ENCODE data around the gene CPZ.
"Not testable (repeated sequence)": the region's sequence is repeated elsewhere in the genome, so short reads cannot be mapped to it uniquely, and the experiment has no call there.

CPZ gene

GRCh38 chr4:8646296-8647093 is 53.9 kb downstream of the CPZ start:
- TF ChIP-seq POLR2A (IDR thresholded peaks at IDR 0.05; ENCODE audit: low read length) (no peak), GATA1 (IDR thresholded peaks at IDR 0.05; ENCODE audit: low read depth, low read length) (no peak)
- DNase-seq: no peak

DNA sequence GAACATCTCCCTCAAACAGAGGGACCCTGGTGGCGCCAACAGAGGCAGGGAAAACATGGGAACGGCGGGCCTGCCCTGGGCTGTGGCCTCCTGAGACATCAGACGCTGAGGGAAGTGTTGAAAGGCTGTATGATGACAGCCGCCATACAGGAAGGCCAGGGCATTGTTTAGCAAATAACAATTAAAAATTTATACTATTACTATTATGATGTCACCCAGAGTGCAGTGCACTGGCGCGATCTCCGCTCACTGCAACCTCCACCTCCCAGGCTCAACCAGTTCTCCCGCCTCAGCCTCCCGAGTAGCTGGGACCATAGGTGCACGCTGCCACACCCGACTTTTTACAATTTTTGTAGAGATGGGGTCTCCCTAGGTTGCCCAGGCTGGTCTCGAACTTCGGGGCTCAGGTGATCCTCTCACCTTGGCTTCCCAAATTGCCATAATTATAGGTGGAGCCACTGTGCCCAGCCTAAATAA is 54.6 kb downstream of the CPZ start:
- no peak for TF ChIP-seq POLR2A (IDR thresholded peaks at IDR 0.05; ENCODE audit: low read length)
- TF ChIP-seq GATA1 (IDR thresholded peaks at IDR 0.05; ENCODE audit: low read depth, low read length): no peak
- no peak for DNase-seq

DNA sequence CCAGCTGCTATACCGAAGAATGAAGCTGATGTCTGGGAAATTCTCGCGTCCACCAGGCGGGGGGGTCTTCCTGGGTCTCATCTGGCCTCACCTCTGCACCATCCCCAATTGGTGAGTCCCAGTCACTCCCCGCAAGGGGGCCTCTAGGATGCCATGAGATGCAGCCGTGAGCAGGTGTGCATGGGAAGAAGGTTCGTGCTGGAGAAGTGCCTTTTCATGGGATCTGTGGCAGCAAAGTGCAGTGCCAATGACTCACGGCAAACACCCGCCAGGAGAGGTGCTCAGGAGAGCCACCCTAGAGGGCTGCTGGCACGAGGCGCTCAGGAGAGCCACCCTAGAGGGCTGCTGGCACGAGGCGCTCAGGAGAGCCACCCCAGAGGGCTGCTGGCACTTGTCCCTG is 55.1 kb downstream of the CPZ start:
- no peak for DNase-seq
- TF ChIP-seq POLR2A (IDR thresholded peaks at IDR 0.05; ENCODE audit: low read length) (no peak), GATA1 (IDR thresholded peaks at IDR 0.05; ENCODE audit: low read depth, low read length) (no peak)

GRCh38 chr4:8648296-8648695 is 55.7 kb downstream of the CPZ start:
- DNase-seq: no peak
- TF ChIP-seq POLR2A (IDR thresholded peaks at IDR 0.05; ENCODE audit: low read length): no peak

DNA sequence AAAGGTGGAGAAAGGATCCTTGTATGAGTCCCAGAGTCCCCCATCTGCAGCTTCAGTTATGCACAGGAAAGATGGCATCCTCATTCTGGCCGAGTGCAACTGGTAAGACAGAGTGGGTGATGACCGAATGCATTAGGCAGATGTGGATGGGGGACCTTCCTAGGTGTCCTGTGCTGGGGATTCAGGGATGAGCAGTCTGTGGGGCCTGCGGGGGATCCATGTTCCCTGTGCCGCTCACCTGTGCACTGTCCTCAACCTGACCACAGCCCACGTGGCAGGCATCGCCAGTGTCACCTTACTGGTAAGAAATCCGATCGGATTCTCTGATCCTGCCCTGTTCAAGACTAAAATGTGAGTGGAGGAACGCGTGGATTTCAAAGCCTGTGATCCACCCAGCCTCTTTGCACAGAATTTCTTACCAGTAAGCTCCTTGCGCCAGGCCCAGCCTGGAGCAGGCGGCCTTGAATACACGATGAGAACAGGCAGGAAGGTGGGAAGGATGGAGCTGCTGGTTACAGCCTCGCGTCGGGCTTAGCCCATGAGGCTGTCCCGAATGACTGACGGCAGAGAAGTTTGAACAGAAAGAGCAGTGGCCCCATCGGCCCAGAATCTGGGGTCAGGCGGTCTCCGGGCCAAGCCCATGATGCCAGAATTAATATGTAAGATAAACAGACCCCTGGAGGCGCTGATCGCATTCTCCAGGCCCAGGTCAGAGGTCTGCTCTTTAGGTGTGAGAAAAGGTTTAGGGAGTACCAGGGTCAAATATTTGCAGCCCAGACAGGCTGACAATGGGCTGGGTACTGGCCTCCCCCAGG is 56.5 kb downstream of the CPZ start:
- DNase-seq: no peak
- TF ChIP-seq POLR2A (IDR thresholded peaks at IDR 0.05; ENCODE audit: low read length) (no peak), GATA1 (IDR thresholded peaks at IDR 0.05; ENCODE audit: low read depth, low read length) (no peak)

GRCh38 chr4:8649631-8650361 is 57.2 kb downstream of the CPZ start:
- no peak for DNase-seq
- TF ChIP-seq POLR2A (IDR thresholded peaks at IDR 0.05; ENCODE audit: low read length): no peak
- no peak for TF ChIP-seq GATA1 (IDR thresholded peaks at IDR 0.05; ENCODE audit: low read depth, low read length)

DNA sequence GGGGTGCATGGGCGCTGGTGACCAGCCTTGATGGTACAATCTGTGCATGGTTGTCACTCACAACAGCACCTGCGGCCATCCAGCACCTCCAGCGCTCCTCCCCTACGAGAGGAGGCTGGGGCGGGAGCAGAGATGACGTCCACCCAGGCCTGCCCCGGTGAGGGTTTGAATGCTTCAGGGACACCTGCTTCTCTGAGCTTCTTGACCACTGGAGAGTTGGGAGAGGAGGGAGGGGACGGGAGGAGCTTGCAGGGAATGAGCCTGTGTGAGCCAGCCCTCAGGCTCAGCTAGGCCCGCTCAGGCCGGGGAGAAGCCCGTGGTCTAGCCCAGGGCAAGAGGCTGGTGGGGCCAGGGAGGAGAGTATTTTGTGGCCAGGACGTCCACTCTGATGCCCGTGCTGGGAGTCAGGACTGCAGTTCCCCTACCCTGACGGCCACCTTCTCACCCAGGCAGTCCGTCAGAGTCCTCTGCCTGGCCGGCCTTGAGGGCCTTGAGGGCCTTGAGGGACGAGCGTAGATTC is 59.2 kb downstream of the CPZ start:
- no peak for DNase-seq
- TF ChIP-seq POLR2A (IDR thresholded peaks at IDR 0.05; ENCODE audit: low read length): no peak
- no peak for TF ChIP-seq GATA1 (IDR thresholded peaks at IDR 0.05; ENCODE audit: low read depth, low read length)

GRCh38 chr4:8652181-8653078 is 59.9 kb downstream of the CPZ start:
- no peak for TF ChIP-seq GATA1 (IDR thresholded peaks at IDR 0.05; ENCODE audit: low read depth, low read length)
- no peak for TF ChIP-seq POLR2A (IDR thresholded peaks at IDR 0.05; ENCODE audit: low read length)

GRCh38 chr4:8653326-8654000 is 60.9 kb downstream of the CPZ start:
- TF ChIP-seq POLR2A (IDR thresholded peaks at IDR 0.05; ENCODE audit: low read length) (no peak), GATA1 (IDR thresholded peaks at IDR 0.05; ENCODE audit: low read depth, low read length) (no peak)
- DNase-seq: no peak

More at GRCh38 chr4:8652181-8653078, 59.9 kb downstream of the CPZ start:
- DNase-seq: no peak

DNA sequence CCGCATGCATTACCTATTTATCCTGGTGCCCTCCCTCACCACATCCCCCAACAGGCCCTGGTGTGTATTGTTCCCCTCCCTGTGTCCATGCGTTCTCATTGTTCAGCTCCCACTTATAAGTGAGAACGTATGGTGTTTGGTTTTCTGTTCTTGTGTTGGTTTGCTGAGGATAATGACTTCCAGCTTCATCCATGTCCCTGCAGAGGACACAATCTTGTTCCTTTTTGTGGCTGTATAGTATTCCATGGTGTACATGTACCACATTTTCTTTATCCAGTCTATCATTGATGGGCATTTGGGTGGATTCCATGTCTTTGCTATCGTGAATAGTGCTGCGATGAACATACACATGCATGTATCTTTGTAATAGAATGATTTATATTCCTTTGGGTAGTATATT is 61.6 kb downstream of the CPZ start:
- not testable (repeated sequence) for DNase-seq

- no peak for DNase-seq
- no peak for TF ChIP-seq GATA1 (IDR thresholded peaks at IDR 0.05; ENCODE audit: low read depth, low read length)
- TF ChIP-seq POLR2A (IDR thresholded peaks at IDR 0.05; ENCODE audit: low read length): no peak
These were observed 63.0 kb downstream of the CPZ start for GRCh38 chr4:8655411-8656184.

- DNase-seq: no peak
- TF ChIP-seq GATA1 (IDR thresholded peaks at IDR 0.05; ENCODE audit: low read depth, low read length) (no peak), POLR2A (IDR thresholded peaks at IDR 0.05; ENCODE audit: low read length) (no peak)
These were observed 63.6 kb downstream of the CPZ start for GRCh38 chr4:8656185-8656517.
